GM10847 (cell line): Measurements from ENCODE around the gene TNC.

Source experiments
- POLR2A ChIP-seq: IDR thresholded peaks from 2 replicates; pipeline ENCODE4 v1.6.1; 2011; ENCODE audit not compliant: insufficient read length; ENCODE audit errors: extremely low read depth

The TNC gene

DNA sequence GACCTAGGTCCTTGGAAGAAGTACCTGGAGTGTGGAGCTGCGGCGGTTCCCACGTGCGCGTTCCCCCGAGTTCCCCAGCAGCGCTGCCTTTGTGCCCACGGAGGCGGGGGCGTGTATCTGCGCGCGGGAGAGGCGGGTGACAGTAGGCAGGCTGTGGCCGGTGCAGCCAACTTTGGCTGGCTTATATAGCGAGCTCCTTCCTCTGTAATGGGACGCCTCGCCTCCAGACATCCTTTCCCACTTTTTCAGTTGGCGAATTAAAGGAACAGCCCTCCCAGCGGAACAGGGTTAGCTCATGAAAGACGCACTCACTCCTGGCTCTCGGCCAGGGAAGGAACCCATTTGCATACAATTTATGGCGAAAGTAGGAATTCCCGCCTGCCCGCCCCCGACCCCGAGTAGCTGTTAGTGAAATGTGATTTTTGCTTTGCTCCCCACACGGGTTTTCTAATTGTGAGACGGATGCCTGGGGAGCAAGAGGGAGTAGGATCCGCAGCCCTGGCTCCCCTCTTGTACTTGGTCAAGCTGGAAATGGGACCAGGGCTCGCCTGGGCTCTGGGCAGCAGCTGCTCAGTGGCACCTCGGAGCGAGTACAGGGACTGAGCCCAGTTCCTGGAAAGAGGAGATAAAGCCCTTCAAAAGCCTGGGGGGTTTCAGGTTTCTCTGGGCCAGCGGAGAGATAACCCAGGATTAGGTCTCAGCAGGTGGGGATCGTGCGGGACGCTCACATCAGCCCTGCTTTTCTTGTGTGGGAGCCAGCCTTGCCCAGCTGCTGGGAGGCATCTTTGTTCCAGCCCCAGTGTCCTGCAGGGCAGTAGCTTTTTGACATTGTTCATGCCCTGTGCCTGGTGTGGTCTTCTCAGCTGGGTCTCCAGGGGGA, at the start of gene TNC:
TNC (minus strand) TSS at position 159 of the 880 bp plus-strand sequence. CDS start 27,139 bp downstream, outside the sequence.
- TF ChIP-seq POLR2A = no peak

DNA sequence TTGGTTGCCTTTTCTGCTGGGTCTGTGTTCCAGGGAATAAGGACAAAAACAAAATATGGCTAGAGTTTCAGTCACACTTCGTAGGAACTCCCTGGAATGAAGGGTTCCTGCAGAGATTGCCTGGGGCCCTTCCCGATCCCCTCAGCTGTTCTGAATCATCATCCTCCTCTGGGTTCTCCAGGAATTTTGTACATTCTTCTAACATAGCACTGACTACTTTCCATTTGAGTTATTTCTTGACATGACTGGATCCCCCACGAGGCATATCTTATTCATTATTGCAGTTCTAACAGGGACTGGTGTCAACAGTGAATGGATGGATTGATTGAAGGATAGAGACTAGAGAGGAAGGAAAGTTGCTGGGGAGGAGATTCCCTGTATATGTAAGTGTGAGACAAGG, 49.2 kb upstream of the TNC start:
- TF ChIP-seq POLR2A = no peak

DNA sequence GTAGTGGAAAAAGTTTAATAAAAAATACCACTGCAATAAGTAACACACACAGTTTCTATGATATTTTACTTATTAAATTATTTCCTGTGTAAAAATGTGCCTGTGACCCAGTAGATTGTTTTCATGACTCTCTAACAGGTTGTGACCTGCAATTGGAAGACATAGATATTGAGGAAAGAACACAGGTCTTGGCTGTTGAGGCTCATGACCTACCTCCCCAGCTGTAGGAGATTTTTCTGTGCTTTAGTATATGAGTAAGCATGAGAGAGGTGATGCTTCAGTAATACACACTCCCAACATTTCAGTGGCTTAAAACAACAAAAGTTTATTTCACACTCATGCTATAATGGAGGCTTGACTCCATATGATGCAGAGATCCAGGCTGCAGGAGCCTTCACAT, 47.3 kb upstream of the TNC start:
- TF ChIP-seq POLR2A = no peak

DNA sequence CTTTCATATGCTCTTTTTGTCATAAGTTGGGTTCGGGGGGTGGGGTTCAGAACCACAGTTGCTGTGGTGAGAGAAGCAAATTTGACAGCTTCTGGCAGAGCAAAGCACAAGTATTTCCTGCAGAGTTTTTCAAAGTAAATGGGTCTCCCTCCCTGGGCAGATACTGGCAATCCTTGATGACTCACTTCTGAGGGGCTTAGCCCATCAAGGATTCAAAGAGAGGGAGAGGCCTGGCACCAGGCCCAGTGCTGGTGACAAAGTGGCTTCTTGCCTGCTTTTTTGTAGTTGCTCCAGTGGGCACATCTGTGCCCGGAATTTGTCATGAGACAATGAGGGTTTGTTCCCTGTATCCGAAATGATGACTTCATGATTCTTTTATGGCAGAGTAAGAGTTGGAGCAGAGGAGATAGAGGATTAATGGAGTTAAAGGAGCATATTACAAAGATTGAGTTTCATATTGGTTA, 46.6 kb upstream of the TNC start:
- TF ChIP-seq POLR2A = no peak

DNA sequence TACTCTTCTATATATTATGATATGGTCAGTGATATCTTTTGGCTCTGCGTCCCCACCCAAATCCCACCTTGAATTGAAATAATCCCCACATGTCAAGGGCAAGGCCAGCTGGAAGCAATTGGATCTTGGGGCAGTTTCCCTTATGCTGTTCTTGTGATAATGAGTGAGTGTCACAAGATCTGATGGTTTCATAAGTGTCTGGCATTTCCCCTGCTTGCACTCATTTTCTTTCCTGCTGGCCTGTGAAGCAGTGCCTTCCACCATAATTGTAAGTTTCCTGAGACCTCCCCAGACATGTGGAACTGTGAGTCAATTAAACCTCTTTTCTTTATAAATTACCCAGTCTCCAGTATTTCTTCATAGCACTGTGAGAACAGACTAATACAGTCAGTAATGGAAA, 45.0 kb upstream of the TNC start:
- no peak for TF ChIP-seq POLR2A

DNA sequence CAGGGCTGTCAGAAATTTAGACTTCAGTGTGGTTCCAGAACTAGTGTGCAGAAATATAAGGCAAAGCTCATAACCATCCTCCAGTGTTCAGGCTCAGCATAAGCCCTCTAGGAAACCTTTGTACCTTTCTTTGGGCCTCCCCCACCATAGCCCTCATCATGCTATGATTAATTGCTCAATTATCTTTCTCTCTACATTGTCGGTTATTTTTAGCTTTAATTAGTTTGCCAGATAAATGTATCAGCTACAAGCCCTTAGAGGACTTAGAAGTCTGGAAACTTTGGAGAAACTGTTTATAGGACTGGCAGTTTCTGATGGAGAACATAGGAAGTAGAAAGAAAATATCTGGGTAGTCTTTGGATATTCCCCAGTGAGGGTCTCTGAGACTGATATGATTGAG, 43.5 kb upstream of the TNC start:
- no peak for TF ChIP-seq POLR2A

DNA sequence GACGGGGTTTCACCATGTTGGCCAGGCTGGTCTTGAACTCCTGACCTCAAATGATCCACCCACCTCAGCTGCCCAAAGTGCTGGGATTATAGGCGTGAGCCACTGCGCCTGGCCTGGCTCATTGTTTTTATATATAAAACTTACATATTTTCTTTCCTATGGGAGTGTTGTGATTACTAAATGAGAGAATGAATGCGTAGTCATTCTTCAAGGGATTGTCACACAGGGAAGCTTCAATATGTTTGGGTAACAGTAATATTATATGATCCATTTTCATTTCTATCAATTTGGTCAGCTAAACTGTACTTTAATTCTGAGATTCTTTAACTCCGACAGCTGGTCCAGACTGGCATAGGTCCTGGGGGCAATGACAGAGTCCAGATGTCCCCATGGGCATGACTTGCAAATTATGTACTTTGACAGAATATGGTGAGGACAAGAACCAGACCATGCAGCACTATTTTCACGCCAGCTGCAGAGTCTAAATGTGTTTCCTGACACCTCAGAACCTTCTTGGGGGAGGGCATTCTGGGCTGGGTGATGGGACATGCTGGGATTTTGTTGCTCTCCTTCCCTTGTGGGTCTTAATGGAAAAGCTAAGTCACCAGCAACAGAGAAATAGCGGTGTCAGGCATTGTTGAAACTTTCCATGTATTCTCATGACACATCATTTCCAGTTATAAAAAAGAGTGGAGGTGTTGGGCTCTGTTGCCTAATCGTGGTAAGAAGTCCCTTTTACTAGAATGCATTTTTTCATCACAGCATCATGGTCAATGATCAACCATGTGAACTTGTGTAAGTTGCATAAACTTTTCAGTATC, 40.9 kb upstream of the TNC start:
- TF ChIP-seq POLR2A = no peak

DNA sequence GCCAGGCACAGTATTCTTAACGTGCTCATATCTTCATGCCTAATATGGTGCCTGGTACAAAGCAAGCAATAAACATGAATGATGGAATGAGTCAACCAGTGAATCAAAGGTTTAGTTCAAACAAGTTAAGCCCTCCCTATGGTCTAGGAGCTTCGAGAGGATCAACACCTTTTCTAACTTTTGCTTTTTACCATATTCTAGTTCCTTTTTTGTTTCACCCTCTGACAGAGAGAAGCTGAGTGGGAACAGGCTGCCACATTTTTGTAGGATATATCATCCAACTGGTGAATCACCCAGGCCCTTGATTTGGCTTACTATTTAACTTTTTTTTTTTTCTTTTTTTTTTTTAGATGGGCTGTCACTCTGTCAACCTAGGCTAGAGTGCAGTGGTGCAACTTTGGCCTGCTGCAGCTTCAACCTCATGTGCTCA, 39.3 kb upstream of the TNC start:
- TF ChIP-seq POLR2A = no peak

DNA sequence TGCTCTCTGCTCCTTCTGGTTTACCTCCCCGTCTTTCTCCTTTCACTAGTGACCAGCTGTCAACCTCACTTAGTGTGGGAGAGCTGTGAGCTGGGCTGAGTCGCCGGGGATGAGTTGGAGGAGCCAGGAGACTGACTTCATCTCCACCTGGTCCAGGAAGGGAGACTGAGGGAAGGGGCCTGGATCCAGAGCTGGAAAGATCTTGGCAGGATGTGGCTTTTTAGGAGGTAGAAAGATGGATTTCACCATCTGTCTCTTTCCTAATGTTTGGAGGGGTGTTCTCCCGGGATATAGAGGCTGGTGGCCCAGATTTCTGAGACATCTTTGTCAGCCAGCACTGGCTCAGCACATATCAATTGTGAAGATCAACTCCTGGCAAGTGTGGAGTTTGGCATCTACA, 37.1 kb upstream of the TNC start:
- TF ChIP-seq POLR2A = no peak

DNA sequence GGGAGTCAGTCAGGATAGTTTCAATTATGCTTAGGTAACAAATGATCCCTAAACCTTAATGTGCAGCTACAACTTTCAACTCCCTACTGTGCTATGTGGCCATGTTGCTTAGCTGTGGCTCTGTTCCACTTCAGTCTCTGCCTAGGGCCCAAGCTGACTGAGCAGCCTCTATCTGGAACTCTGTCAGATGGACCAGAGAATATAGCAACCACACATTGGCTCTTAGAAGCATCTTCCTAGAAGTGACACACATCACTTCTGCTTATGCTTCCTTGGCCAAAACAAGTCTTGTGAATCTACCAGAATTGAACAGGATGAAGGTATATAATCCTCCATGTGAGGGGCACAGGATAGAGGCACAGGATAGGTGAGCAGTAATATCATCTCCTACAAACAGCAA, 36.7 kb upstream of the TNC start:
- no peak for TF ChIP-seq POLR2A

DNA sequence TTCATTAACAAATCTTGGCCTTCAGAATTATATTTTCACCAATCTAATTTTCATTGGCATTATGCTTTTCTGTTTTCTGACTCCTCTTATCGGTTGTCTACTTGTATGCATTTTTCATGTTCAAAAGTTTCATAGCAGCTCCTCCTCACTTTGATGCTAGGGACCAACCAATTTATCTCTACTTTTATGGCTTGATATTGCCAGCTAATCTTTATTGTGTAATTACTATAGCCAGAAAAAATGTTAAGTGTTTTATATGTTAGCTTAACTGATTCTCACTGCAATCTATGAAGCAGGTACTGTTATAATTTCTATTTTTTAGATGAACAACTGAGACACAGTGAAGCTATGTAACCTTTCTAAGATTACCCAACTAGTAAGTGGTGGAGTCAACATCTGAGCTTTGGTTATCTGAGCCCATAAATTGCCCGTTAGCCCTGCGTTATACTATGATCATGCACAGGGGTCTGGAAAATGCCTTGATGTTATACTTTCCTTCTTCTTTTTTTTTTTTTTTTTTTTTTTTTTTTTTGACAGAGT, 34.4 kb upstream of the TNC start:
- no peak for TF ChIP-seq POLR2A

DNA sequence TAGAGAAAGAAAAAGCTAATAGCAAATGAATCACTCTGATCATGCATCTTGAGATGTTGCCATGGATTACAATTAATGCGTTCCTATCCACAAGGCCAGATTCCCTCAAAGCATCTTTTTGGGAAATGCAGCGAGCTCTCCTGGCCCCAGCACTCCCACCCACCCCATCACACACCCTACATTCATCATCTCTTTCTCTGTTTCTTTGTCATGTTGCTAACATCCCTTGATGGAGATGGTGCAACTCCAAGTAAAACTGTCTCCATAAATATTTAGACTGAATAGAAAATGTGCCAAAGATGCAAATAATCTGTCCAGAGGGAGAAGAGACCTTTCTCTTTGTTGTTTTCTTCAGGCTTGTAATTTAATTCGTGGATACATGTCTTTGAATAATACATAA, 30.8 kb upstream of the TNC start:
- no peak for TF ChIP-seq POLR2A

DNA sequence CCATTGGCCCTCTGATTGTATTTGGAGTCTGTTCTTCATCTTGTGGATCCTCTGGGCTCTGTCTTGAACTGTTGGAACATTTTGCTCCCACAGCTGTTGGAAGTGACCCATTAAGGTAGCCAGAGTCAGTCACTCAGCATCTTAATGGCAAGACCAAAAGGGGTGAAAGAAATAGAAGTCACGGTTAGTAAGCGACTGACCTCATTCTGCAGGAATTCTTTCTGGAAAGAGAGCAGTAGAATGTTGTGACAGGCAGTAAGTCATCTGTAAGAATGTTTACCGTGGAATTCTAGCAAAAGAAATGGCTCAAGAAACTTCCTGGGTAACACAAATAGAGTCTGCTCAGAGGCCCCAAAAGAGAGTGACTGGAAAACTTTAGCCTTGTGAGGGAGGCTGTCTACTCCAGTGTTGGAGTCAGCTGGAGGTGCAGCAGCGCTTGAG, 28.6 kb upstream of the TNC start:
- TF ChIP-seq POLR2A = no peak

DNA sequence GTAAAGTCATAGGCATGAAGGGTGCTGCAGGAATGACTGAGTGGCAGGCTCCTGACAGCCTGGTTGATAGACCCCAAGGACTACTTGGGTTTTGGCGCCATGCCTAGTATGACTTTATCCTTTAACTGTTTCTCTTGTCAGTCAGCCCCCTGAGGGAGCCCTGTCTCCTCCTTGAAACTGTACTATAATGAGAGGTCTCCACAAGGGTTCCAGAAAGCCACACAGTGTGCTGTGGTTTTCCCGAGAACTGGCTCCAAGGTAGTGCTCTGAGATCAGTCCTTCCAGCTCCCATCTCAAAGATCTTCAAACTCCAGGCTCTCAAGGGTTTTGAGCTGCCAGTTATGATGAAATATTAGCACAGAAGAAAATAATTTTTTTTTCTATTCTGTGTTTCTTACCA, 26.7 kb upstream of the TNC start:
- TF ChIP-seq POLR2A = no peak

DNA sequence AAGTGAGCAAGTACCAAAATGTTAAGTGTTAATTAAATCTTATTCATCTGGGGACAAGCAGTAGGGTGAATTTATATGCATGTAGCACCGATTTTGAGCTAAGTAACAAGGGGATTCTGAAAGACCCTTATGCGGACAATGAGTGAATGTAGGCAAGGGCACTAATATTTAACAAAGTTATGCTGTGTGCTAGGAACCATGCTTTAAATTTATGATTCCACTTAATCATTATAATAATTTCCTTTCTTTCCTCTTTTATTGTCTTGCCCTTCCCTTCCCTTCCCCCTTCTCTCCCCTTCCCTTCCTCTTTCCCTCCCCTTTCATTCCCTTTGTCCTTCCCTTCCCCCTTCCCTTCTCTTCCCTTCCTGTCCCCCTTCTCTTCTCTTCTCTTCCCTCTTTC, 25.7 kb upstream of the TNC start:
- TF ChIP-seq POLR2A = no peak
